H1 (cell line): ENCODE data around the gene GLRX3. TPM values are rescaled to one million over a fixed set of nuclear protein-coding genes. Genes with fewer than 3 reads are reported as not detected.

Source experiments
- CTCF ChIA-PET: fragments of 300-600 bp; sonication (Branson Sonifier 250); formaldehyde crosslinking; loops from one replicate; lab custom pipeline; 2021; ENCODE audit not compliant: partially characterized antibody; lab: Charles Lee
- POLR2A ChIA-PET: fragments of 300-600 bp; sonication (Branson Sonifier 250); formaldehyde crosslinking; loops from one replicate; lab custom pipeline; 2021; ENCODE audit warnings: inconsistent platforms; ENCODE audit not compliant: partially characterized antibody; lab: Charles Lee
- DNase-seq, 2 experiments: peaks; one replicate each; pipeline versions ENCODE4 v3.0.0 to v3.0.0-alpha.2; 2010 to 2022; ENCODE audit warnings: low spot score in 2 of 2, low read depth in 1 of 2, mixed read lengths in 1 of 2
- FAIRE-seq: peaks from 2 replicates; lab custom pipeline; 2011; peaks lifted over from hg19 to GRCh38; lab: Jason Lieb, UNC
- H2AFZ ChIP-seq: 2 replicates; pipeline ENCODE4 v1.8.1; 2012; ENCODE audit warnings: low read length, inconsistent platforms
- H2AK5ac ChIP-seq: 2 replicates; pipeline ENCODE4 v1.6.1; 2013; ENCODE audit warnings: low read depth, low read length
- H2BK120ac ChIP-seq: replicated peaks from 2 replicates; pipeline ENCODE3; 2013; ENCODE audit warnings: low read depth, low read length, inconsistent platforms
- H2BK12ac ChIP-seq: 2 replicates; pipeline ENCODE4 v1.6.1; 2013; ENCODE audit warnings: low read depth, low read length
- H2BK15ac ChIP-seq: 2 replicates; pipeline ENCODE4 v1.6.1; 2013; ENCODE audit warnings: low read length
- H2BK20ac ChIP-seq: 2 replicates; pipeline ENCODE4 v1.6.1; 2013; ENCODE audit warnings: low read length
- H2BK5ac ChIP-seq: 2 replicates; pipeline ENCODE4 v1.6.1; 2013; ENCODE audit warnings: low read depth, low read length
- H3K14ac ChIP-seq: 2 replicates; pipeline ENCODE4 v1.6.1; 2013; ENCODE audit warnings: inconsistent platforms; ENCODE audit not compliant: insufficient read length
- H3K18ac ChIP-seq: 2 replicates; pipeline ENCODE4 v1.6.1; 2013; ENCODE audit warnings: low read length; ENCODE audit errors: extremely low read depth
- H3K23ac ChIP-seq: 2 replicates; pipeline ENCODE4 v1.6.1; 2013; ENCODE audit warnings: inconsistent platforms; ENCODE audit not compliant: insufficient read length
- H3K23me2 ChIP-seq: 2 replicates; pipeline ENCODE4 v1.6.1; 2013; ENCODE audit warnings: low read depth, low read length
- H3K27ac ChIP-seq: 2 replicates; pipeline ENCODE4 v1.6.1; 2011; ENCODE audit warnings: low read depth, low read length, inconsistent platforms
- H3K27me3 ChIP-seq, 4 experiments: replicated peaks in 1 of 4; 1 replicate in 1 of 4; 2 replicates in 3 of 4; pipeline versions ENCODE4 v1.6.1 to v1.8.1; 2011 to 2013; ENCODE audit warnings: low read length in 3 of 4, mild to moderate bottlenecking in 3 of 4, inconsistent platforms in 2 of 4, mixed read lengths in 2 of 4, moderate library complexity in 1 of 4; ENCODE audit not compliant: control insufficient read depth in 3 of 4, insufficient read depth in 3 of 4; ENCODE audit errors: extremely low read depth in 1 of 4
- H3K36me3 ChIP-seq, 4 experiments: 2 replicates each; pipeline versions ENCODE4 v1.6.1 to v1.8.1; 2011 to 2013; ENCODE audit warnings: mild to moderate bottlenecking in 4 of 4, low read length in 3 of 4, moderate library complexity in 2 of 4, control low read depth in 1 of 4, inconsistent platforms in 1 of 4; ENCODE audit not compliant: insufficient read depth in 4 of 4, control insufficient read depth in 2 of 4
- H3K4ac ChIP-seq: replicated peaks from 2 replicates; pipeline ENCODE3; 2013; ENCODE audit warnings: low read length, low read depth, mixed read lengths, inconsistent platforms; ENCODE audit not compliant: insufficient read length
- H3K4me1 ChIP-seq, 4 experiments: replicated peaks in 1 of 4; 1 replicate in 1 of 4; 2 replicates in 3 of 4; pipeline versions ENCODE4 v1.6.1 to v1.8.1; 2011 to 2013; ENCODE audit warnings: low read length in 3 of 4, inconsistent platforms in 2 of 4, mixed read lengths in 1 of 4; ENCODE audit not compliant: insufficient read depth in 4 of 4, control insufficient read depth in 3 of 4
- H3K4me2 ChIP-seq, 2 experiments: 2 replicates each; pipeline versions ENCODE4 v1.6.1 to v1.8.1; 2011 to 2013; ENCODE audit warnings: low read depth in 2 of 2, low read length in 2 of 2, control low read depth in 1 of 2, inconsistent platforms in 1 of 2, mild to moderate bottlenecking in 1 of 2; ENCODE audit not compliant: insufficient read depth in 1 of 2
- H3K4me3 ChIP-seq, 4 experiments: fragments of 200-600, 300-600 bp in 1 of 4; sonication (generic), shearing (Covaris generic), sonication (Bioruptor Twin) in 1 of 4; 2 replicates each; pipeline versions ENCODE4 v1.5.1 to v1.8.1; 2011 to 2016; ENCODE audit warnings: low read length in 4 of 4, low read depth in 3 of 4, control low read depth in 2 of 4, inconsistent platforms in 2 of 4, mild to moderate bottlenecking in 2 of 4, mixed read lengths in 1 of 4, moderate library complexity in 1 of 4; ENCODE audit not compliant: insufficient read depth in 2 of 4; ENCODE audit errors: extremely low read depth in 1 of 4
- H3K56ac ChIP-seq: replicated peaks from 2 replicates; pipeline ENCODE3; 2013; ENCODE audit warnings: low read depth, mild to moderate bottlenecking, mixed read lengths, low read length, inconsistent platforms; ENCODE audit not compliant: insufficient read length
- H3K79me1 ChIP-seq: 2 replicates; pipeline ENCODE4 v1.6.1; 2013; ENCODE audit warnings: low read depth, low read length, control low read depth
- H3K79me2 ChIP-seq, 2 experiments: 2 replicates each; pipeline versions ENCODE4 v1.6.1 to v1.8.1; 2012 to 2013; ENCODE audit warnings: low read length in 2 of 2, mild to moderate bottlenecking in 2 of 2, inconsistent platforms in 1 of 2; ENCODE audit not compliant: insufficient read depth in 2 of 2, control insufficient read depth in 1 of 2
- H3K9ac ChIP-seq, 4 experiments: replicated peaks in 1 of 4; 1 replicate in 1 of 4; 2 replicates in 3 of 4; pipeline versions ENCODE4 v1.6.1 to v1.8.1; 2011 to 2013; ENCODE audit warnings: low read depth in 3 of 4, low read length in 3 of 4, control low read depth in 2 of 4, mild to moderate bottlenecking in 2 of 4, moderate library complexity in 2 of 4, inconsistent platforms in 1 of 4; ENCODE audit errors: extremely low read depth in 1 of 4
- H3K9me3 ChIP-seq, 2 experiments: 2 replicates each; pipeline versions ENCODE4 v1.6.1 to v1.8.1; 2012 to 2013; ENCODE audit warnings: mild to moderate bottlenecking in 2 of 2, moderate library complexity in 2 of 2, control low read depth in 1 of 2, inconsistent platforms in 1 of 2, low read depth in 1 of 2, low read length in 1 of 2, mixed read lengths in 1 of 2; ENCODE audit not compliant: insufficient read depth in 2 of 2
- H4K20me1 ChIP-seq, 2 experiments: replicated peaks in 1 of 2; 2 replicates each; pipeline versions ENCODE3 to v1.8.1; 2011 to 2013; ENCODE audit warnings: inconsistent platforms in 2 of 2, low read length in 2 of 2, mild to moderate bottlenecking in 1 of 2; ENCODE audit not compliant: insufficient read depth in 2 of 2, control insufficient read depth in 1 of 2
- H4K5ac ChIP-seq: 2 replicates; pipeline ENCODE4 v1.6.1; 2013; ENCODE audit warnings: low read length, low read depth, mixed read lengths, inconsistent platforms; ENCODE audit not compliant: insufficient read length
- H4K8ac ChIP-seq: 2 replicates; pipeline ENCODE4 v1.8.0; 2013; ENCODE audit warnings: mild to moderate bottlenecking, moderate library complexity, low read length, inconsistent platforms; ENCODE audit not compliant: insufficient read depth; ENCODE audit errors: extremely low read depth
- H4K91ac ChIP-seq: replicated peaks from 2 replicates; pipeline ENCODE3; 2013; ENCODE audit warnings: low read length, mixed read lengths, inconsistent platforms; ENCODE audit not compliant: insufficient read length
- HDAC2 ChIP-seq, 2 experiments: fragments of 300-600 bp in 1 of 2; sonication (generic) in 1 of 2; IDR thresholded peaks; 2 replicates each; pipeline ENCODE4 v1.6.1; 2011 to 2012; ENCODE audit warnings: low read depth in 2 of 2, low read length in 2 of 2, mild to moderate bottlenecking in 2 of 2, moderate library complexity in 2 of 2, borderline replicate concordance in 1 of 2, inconsistent platforms in 1 of 2
- RAD21 ChIP-seq, 2 experiments: IDR thresholded peaks in 1 of 2; conservative IDR thresholded peaks in 1 of 2; 2 replicates each; pipeline ENCODE4 v1.6.1; 2011; ENCODE audit warnings: low read depth in 2 of 2, low read length in 2 of 2, improper control_type of control experiment in 1 of 2, inconsistent platforms in 1 of 2, mild to moderate bottlenecking in 1 of 2, moderate library complexity in 1 of 2
- SP2 ChIP-seq: IDR thresholded peaks from 2 replicates; pipeline ENCODE4 v1.6.1; 2012; ENCODE audit warnings: mild to moderate bottlenecking, low read length, inconsistent platforms
- WGBS, 2 experiments: shearing (Covaris generic) in 1 of 2; methylation state at CpG; one replicate each; pipeline versions ENCODE4 v1.1.6 to v1.1.7; 2013 to 2015; ENCODE audit warnings: low lambda C conversion rate in 2 of 2, mixed read lengths in 2 of 2, inconsistent platforms in 1 of 2, low coverage in 1 of 2, missing lambda C conversion rate in 1 of 2; ENCODE audit not compliant: insufficient replicate concordance in 2 of 2, insufficient coverage in 1 of 2, insufficient read length in 1 of 2; ENCODE audit errors: extremely low coverage in 1 of 2, missing lambda C conversion rate in 1 of 2; 5-methylcytosine and 5-hydroxymethylcytosine counted together
- polyA plus RNA-seq, 7 experiments: library from polyadenylated mRNA; depleted of rRNA in 3 of 7; stranded (reverse) in 5 of 7; unstranded in 2 of 7; fragments of >200 nt in 5 of 7; fragments of 200-250 nt in 2 of 7; gene quantifications; 1 replicate in 5 of 7; 2 replicates in 1 of 7; 4 replicates in 1 of 7; pipeline versions ENCODE4 v1.2.1 to v1.2.3, GENCODE V29; 2011 to 2013; ENCODE audit warnings: missing spikeins in 2 of 7, mixed read lengths in 2 of 7
- total RNA-seq: library from RNA; stranded (reverse); fragmentation: NEBNext Ultra II Directional; extraction: Animal tissue kit (Norgen Biotek cat#: 25700); gene quantifications from 2 replicates; pipeline ENCODE4 v1.2.1, GENCODE V29; 2021

Gene GLRX3
- total and polyA plus RNA-seq, 2 of the 8 experiments (the other 6 are each of a cell fraction or from before 2014, with no cell fraction given) = 59.9 to 157 TPM

DNA sequence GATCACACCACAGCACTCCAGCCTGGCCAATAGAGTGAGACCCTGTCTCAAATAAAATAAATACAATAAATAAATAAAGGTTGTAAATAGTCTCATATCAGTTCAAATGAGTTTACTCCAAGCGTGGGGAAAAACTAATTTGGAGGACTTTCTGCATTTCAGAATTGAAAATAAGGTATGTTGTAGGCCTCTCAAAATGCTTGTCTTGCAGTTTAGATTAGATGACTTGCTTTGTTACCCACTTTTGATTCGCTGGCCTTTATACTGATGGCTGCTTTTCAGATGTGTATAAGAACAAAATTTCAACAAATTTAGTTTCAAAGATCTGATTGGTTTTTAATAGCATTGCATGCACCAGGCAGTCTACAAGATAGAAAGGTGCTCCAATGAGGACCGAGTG is 23.4 kb upstream of the GLRX3 start:
- no peak overlapping the region for H3K4ac ChIP-seq
- peaks cover 4% of the 10 kb centered on the region; the same call in 1 of the 2 replicates for H3K79me1 ChIP-seq
- no peak overlapping the region for H4K5ac ChIP-seq
- H2BK120ac ChIP-seq = no peak overlapping the region
- no peak overlapping the region for H3K56ac ChIP-seq
- H2BK15ac ChIP-seq = no peak overlapping the region
- no peak overlapping the region for H3K18ac ChIP-seq
- no peak overlapping the region for H4K8ac ChIP-seq
- 86% methylated on average over 3 of the region's 3 CpGs; no CpG with 5 or more reads in 1 of the 2 experiments for WGBS, 2 experiments
- FAIRE-seq (no peak), DNase-seq (no peak)
- no peak for TF ChIP-seq SP2
- TF ChIP-seq HDAC2 (IDR thresholded peaks at IDR 0.05; ENCODE audit: borderline replicate concordance in 1 of 2, low read depth in 2 of 2, low read length in 2 of 2) = no peak
- TF ChIP-seq RAD21 (IDR thresholded peaks at IDR 0.05 in 1 of 2, conservative IDR thresholded peaks at IDR 0.05 in 1 of 2; ENCODE audit: low read depth in 2 of 2, low read length in 2 of 2) = no peak
- no peak overlapping the region for H2AK5ac ChIP-seq
- no peak overlapping the region for H2AFZ ChIP-seq
- no peak overlapping the region for H3K4me2 ChIP-seq
- H3K9me3 ChIP-seq = peaks cover 4 to 5% of the 10 kb centered on the region in 2 experiments; a peak in 1 of 4 replicates
- no peaks in the 10 kb centered on the region for H3K27me3 ChIP-seq
- no peak overlapping the region for H3K9ac ChIP-seq
- H4K20me1 ChIP-seq = peaks cover 0 to 8% of the 10 kb centered on the region in 2 experiments
- peaks cover 0 to 10% (median 1%) of the 10 kb centered on the region in 4 experiments; a peak in 5 of 7 replicates for H3K4me1 ChIP-seq
- no peak overlapping the region for H3K14ac ChIP-seq
- peaks cover 0 to 7% of the 10 kb centered on the region in 2 experiments; a peak in 1 of 4 replicates for H3K79me2 ChIP-seq
- no peak overlapping the region for H2BK5ac ChIP-seq
- no peak overlapping the region for H2BK12ac ChIP-seq
- peaks cover 7% of the 10 kb centered on the region for H3K23me2 ChIP-seq
- no peak overlapping the region for H2BK20ac ChIP-seq
- no peak overlapping the region for H4K91ac ChIP-seq
- no peak overlapping the region for H3K27ac ChIP-seq
- no peak overlapping the region for H3K23ac ChIP-seq
- ChIA-PET CTCF (interaction anchor here (3.3 kb wide), 1 partner anchor 15 kb away, joined by 31 read pairs; no protein-coding TSS in a partner anchor), POLR2A (interaction anchor here (1.7 kb wide), 1 partner anchor 9 kb away, joined by 5 read pairs; no protein-coding TSS in a partner anchor)
- H3K36me3 ChIP-seq = no peaks in the 10 kb centered on the region
- no peak overlapping the region for H3K4me3 ChIP-seq
